Midbrain (tissue), 1 donor: ENCODE measurements around the gene AKAP6.

Experiments used
- DNase-seq: peaks from one replicate; lab custom pipeline; 2025; lab: John Stamatoyannopoulos, UW

AKAP6 gene

DNA sequence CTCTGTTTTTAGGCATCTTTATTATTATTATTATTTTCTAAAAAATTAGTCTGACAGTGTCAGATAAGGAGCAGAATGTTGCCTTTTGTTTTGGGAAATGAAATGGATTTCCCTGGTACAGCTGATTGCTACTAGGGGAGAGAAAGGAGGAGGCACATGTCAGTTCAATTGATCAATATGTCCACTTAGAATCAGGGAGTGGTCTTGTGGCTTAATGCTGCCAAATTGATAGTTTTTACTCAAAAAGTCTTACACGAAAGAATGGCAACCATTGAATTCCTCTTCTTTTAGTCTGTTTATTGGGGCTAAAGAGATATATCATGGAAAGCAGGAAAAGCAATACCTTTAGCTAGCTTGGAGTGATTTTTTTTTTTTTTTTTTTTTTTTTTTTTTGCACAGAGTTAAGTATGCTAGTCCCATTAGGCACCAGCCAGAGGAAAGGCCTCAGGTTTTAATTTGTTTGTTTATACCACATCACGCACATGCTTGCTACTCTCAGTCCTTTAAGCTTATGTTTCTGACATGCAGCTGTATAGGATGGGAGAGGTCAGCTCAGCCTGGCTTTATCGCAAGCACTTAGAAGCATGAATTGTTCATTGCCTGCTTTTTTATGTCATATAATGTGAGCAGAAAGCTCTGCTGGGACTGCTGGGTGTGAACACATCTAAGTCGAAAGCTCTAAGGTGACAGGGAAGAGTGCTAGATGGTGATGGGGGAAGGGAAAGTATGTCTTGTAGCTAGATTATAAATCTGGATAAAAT is 1.4 kb downstream of the AKAP6 start:
- DNase-seq = peak; percentile 68

DNA sequence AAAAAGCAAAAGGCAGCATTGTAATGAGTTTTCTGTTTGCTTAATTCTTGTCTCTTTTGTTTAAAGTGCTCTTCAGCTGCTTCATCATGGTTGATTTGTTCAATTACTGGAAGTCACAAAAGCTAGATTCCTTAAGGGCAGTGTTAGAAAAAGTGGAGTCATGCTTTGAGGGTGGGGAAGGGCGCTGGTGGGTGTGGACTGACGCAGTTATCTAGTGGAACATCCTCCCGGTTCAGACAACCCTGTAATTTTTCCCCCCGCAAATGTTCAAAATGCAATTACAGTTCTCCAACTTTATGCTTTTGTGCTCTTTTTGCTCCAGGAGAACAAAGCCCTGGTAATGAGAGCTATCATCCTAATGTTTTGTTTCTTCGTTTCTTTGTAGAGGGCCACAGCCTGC is 2.1 kb downstream of the AKAP6 start:
- DNase-seq = peak; percentile 68

DNA sequence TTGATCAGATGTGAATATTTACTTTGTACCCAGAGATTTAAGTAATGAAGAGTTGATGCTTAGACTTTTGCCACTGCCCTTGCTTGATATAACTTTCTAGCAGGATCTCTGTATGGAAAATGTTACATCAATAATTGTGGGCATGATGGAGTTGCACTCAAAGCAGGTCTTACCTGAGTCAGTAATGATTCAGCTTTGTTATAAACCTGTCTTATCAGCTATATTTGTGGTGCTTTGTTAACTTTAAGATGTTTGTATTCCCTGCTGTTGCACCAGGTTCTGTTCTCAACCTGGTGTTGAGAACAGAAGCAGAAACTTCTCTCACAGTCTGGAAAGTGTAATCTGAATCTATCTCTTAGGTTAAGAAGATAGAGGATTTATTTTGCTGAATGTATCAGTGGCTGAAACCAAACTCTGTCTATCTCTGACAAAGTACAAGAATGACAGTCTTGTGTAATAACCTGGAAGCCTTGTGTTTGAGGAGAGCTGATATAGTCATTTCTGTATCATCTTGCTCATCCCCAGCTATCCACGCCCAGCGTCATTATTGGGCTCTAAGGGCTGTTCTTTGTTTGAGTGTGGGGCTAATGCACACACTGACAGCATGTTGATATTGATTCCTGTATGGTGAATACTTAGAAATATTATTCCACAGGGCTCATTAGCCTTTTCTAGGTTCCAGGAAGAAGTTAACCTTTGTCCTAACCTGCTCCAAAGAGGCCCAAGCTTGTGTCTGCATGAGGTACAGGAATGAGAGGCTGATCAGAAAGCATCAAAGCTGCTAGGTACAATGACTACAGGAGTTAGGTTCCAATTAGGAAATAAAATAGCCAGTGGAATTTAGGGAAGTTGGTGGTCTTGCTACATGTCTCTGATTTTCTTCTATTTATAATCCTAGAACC is 3.6 kb downstream of the AKAP6 start:
- no peak for DNase-seq

DNA sequence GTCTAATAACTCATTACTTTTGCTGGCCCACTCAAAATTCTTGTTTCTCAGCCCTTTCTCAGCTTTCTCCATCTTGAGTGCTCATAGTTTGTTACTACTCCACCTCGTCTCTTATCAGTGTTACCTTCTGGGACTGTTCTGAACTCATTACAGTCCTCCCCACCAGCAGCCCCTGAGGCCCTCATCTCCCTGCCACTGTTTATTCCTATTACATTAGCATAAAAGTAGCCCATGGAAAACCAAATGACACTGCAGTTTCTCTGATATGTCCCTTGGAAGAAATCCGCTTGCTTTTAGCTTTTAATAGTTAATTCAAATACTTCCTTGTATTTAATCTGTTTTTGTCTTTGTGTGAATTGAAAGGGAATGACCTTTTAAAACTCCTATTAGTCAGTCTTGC is 7.6 kb downstream of the AKAP6 start:
- no peak for DNase-seq

DNA sequence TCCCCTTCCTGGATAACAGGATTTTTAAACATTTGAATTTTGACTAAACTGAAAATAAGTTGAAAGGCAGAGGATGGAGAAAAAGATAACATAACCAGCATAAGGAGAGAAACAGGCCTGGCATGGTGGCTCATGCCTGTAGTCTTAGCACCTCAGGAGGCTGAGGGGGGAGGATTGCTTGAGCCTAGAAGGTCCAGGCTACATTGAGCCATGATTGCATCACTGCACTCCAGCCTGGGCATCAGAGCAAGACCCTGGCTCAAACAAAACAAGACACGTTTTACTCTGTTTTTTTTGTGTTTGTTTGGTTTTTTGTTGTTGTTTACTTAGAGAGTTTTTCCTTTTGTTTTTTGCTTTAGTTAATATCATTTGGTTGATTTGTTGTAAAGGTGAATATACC is 8.7 kb downstream of the AKAP6 start:
- DNase-seq = no peak

DNA sequence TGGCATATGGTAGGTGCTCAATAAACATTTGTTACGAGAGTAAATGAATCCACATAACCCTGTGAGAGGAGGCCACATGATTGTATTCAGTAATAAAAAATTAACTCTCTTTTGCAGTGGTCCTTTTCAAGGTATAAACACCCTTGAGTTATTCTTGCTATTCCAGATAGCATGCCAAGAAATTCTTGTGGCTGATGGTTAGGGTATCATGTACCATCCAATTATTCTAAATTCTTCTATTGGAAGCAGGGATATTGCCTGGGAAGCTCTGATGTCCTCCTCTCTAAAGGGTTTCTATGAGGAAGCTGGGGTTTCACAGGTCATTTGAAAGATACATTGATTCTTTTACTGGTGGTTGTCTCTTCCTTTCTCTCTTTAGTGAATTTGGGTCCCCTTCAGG is 10.1 kb downstream of the AKAP6 start:
- DNase-seq = no peak

DNA sequence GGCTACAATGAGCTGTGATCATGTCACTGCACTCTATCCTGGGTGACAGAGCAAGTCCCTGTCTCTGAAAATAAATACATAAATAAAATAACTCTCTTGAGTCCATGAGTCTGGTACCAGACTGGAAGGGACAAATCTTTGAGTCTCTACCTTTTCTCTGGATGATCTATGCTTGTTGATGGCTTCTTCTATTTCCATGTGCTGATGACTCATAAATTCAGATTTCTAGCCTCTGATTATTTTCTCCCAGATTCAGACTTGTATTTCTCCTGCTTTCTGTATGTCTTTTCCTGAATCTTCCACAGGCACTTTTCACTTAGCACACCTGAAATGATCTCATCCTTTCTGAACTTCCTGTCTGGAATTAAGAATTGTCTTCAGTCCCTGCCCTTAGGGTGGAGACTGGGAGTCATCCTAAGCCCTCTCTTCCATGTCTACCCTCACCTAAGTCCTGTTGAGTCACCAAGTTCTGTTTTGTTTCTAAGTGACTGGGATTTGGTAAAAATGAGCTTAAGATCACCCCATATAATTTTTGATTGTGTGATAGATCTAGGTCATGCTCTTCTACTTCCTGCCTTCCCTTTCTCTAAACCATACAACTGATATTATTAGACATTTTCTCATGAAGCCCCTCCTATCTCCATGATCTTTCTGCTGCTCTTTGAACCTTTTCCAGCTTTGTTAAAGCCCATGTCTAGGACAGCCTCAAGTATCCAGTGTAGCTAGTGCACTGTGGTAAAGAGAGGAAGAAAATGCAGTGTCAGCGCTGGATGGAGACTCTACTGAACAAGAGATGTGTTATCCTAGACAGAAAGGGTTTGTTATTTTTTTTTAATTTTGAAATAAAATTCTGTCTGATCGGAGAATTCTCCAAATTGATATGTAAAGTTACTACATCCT is 13.1 kb downstream of the AKAP6 start:
- no peak for DNase-seq

DNA sequence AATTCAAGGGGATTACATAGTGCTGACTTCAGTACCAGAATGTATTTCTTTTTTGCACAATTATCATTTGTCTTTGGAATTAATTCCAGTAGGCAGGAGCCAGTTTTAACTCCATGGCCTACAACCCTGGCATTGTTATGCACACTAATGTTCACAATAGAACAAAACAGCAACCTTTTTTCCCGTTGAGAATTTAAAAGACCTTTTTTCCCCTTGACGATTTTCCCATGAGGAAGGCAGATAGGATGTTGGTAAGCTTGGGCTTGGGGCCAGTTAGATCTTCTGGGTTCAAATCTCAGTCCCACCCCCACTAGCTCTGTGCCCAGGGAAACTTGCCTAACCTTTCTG is 13.7 kb downstream of the AKAP6 start:
- DNase-seq = no peak

DNA sequence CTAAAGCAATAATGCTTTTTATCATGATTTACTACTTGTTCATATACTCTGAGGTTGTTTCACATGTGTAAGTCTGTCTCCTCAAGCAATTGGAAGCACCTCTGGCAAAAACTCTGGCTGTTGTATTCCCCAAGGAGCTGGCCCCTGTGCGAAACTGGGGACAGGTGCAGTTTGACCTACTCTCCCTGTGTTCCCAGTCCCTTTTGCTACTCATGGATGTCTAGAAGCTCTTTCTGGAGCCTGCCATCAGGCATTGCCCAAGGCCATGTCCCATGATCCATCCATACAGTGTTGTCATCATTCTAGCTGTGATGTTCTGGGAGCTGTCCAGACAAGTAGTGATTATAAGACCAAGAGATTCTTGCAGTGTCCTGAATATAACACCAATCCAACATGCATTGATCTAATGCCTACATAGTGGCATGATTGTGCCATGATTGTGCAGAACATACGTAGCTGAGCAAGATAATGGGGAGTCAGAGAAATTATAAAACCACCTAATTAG is 14.9 kb downstream of the AKAP6 start:
- no peak for DNase-seq

DNA sequence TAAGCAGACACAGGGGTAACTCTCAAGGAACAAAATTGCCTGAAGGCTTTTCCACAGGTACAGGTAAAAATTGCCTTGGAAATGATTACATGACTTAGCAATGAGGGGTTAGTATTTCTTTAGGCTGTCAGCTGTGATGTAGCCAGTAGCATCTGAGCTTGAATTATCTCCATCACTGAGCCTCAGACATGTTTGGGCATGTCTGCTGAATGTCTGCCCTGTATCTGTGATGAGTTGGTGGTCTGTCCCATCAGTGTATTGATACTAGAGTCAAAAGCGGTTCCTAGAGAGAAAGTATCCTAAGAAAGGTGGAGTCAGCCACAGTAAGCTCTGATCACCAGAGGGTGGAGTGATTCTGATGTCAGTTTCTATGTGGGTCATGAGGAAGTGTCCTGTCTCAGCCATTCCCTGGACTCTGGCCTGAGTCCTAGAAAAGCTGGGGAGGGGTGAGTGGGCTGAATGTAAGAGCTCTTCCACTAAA is 16.3 kb downstream of the AKAP6 start:
- peak; percentile 35 for DNase-seq

DNA sequence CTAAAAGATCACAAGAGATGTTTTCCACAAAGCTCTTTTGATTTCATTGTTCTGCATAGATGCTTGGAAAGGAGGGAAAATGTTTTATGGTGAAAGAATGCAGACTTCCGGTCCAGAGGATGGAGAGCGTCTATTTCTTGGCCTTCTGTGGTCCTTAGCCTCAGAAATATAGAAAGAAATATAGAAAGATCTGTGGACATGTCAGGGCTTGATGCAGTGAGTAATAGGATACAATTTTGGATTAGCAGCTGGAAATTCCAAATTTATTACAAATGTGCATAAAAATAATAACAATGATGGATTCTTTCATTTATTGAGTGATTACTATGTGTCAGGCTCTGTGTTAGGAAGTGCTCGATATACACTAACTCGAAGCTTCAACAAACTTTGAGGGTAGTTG is 20.2 kb downstream of the AKAP6 start:
- no peak for DNase-seq

DNA sequence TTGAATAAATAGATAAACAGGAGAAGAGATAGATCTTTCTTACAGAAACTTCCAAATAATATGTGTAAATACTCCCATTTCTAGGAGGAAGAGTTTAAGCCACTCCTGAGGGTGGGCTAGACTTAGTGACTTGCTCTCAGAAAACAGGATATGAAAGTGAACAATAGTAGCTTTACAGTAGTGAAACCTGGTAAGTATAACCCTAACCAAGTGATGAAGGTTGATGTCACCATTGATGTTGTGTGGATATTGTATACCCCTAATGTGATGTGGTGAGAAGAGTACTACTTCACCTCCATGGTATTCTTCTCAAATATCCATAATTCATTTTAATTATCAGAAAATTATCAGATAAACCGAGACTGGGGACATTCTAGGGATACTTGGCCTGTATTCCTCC is 20.9 kb downstream of the AKAP6 start:
- DNase-seq = no peak

DNA sequence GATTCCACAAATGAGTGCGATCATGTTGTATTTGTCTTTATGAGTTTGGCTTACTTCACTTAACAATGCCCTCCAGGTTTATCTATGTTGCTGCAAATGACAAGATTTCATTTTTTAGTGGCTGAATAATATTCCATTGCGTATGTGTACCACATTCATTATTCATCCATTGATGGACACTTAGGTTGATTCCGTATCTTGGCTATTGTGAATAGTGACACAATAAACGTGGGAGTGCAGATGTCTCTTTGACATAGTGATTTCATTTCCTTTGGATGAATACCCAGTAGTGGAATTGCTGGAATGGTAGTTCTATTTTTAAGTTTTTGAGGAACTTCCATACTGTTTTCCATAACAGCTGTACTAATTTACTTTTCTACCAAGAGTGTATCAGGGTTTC is 23.5 kb downstream of the AKAP6 start:
- no peak for DNase-seq

DNA sequence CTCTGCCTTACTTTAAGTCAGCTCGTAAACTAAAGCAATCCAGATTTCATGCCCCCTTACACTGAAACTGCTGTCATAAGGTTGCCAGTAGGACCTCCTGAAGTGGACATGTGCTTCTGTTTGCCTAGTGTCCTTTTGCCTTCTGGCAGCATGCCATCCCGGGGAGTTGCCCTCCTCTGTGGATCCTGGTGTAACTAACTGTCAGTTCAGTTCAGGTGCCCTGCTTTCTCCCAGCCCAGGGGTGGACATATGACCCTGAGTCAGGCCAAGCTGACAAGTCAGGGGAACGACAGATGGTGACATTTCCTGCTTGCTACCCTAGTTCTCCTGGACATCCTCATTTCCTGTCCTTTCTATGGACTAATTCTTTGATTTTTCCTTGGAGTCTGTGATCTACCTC is 25.6 kb downstream of the AKAP6 start:
- no peak for DNase-seq

DNA sequence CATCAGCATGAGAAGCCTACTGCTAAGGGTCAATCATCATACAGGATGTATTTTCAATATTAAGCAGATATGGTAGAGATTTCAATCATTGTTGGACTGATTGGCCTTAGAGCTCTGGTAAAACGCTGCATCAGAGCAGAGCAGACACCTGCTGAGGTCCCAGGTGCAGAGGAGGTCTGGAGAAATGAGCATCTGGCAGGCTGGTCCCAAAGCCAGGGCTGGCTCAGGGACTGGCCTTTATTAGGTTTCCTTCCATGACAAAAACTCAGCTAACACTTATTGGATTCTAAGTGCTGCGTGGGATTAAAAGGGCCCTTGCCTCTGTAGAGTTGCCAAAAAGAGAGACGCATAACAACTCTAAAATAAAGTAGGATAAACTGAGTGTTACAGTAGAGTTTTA is 29.7 kb downstream of the AKAP6 start:
- DNase-seq = no peak

DNA sequence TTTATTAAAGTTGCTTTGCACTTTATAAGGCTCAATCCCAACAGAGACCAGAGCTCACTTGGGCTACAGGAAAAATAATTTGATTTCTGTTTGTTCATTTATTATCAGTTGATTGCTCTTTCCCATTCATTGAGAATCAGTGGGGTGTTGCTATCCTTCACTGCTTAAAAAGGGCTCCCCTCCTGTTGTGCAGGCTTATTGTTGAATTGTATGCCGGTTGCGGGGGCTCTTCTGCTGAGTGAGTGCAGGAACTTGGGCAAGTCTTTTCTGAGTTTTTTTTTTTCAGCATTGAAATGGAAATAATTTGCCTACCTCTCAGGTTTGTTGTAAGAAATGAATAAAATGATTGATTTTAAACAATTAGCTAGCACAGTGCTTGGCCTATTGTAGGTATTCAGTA is 32.6 kb downstream of the AKAP6 start:
- DNase-seq = no peak

DNA sequence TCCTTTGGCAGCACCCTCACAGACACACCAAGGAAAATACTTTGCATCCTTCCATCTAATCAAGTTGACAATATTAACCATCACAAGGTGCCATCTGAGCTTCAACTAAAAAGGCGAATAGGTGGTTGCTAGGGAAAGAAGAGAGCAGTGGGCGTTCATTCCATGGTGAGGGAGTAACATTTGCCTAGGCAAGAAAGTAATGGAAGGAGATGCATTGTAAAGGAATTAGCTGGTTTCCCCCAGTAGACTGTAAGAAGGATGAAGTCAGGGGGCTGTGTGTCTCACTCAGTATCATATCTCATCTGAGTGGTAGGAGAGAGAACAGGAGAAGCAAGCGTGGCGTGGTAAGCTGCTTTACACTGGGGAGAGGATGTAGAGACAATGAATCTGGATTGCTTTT is 34.7 kb downstream of the AKAP6 start:
- DNase-seq = no peak

DNA sequence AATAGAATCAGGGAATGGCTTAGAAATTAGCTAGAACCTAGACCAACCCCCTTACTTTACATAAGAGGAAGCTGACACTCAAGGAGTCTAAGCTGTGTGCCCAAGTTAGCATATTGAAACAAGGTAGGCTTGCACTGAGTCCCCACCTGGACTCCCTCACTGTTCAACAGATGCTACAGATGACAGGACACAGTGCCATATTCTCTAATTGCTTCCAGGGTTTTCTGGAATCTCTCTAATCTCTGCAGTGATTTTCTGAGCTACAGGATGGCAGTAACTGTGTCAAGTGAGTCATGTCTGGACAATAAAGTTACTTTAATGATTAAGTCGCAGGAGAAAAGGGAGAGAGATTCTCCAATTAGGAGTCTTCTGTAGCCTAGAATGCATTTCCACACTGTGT is 35.8 kb downstream of the AKAP6 start:
- no peak for DNase-seq

DNA sequence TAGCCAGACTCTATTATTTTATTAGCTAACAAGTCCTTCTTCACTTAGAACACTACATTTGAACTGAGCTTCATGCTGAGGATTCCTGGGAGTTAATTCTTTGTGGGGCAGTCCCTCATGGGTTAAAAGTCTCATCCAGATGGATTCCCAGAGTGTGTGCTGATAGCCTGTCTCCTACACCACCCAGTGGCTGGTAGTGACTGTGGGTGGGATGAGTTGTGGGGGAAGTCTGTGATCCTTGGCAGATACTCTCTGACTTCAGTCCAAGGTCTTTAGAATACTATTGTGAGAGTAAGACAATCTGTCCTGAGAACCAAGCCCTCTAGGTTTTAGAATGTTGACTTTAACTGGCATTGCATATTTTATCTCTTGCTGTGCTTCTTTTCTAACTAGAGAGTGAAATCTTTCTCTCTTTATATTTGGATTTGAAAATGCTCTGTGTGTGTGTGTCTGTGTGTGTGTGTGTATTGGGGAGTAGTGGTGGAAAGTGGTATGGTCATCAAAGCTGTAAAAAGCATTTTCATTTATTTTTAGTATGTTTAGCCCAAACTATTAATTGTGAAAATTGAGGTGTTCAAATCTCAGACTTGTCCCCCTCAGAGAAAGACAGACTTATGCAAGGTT is 37.3 kb downstream of the AKAP6 start:
- peak; percentile 74 for DNase-seq

DNA sequence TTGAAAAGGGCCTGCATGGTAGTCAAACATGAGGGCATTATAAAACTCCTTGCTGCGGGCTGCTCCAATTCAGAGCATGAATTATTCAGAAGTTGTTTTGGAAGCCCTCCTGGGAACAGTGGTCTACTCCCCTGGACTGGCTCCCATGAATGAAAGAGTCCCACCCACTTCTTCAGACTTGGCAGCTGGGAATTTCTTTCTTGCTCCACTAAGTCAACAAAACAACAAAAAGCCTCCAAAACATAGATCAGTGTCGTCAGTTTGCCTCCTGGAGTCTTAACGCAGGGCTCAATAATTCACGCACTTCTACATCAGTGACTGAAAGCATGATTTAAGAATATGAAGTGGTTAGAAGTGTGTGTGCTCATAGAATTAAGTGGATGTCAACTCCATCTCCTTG is 37.9 kb downstream of the AKAP6 start:
- DNase-seq = peak; percentile 72

DNA sequence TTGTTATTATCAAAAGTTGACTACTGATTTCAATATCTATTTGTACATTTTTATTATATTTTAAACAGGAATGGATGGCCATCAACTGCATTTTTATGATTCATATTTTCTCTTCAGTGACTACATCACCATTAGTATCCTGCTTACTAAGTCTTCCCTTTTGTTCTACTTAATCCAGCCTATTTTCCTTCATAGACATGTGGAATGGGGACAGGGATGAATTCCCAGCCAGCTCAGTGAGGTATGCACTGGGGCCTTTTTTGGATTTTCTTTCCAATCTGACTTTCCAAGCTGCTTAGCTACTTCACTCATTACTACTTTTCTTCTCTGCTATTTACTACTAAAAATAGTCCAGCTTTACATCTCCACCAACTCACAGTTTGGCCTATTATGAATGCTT is 38.4 kb downstream of the AKAP6 start:
- no peak for DNase-seq

DNA sequence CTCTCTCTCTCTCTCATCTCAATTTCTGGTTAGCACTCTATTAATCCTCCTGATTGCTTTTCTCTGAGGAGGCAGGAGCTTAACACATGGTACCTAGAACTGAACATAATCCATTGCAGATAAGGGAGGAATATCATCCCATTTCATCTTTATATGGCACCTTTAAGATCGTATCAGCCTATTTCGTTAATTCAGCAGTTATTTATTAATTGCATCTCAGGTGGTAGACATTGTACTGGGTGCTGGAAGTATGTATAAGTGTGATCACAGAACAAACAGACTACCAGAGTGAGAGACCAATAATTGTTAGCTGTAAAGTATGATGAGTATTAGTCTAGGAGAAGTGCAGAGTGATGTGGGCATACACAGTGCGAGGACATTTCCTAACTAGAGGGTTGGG is 39.0 kb downstream of the AKAP6 start:
- DNase-seq = no peak
